Measurements from ENCODE around the gene LRP1B.

Gene LRP1B

GRCh38 chr2:141620372-141620771 lies 510.4 kb downstream of the LRP1B start:
- in situ Hi-C loops (cut with HindIII; ENCODE audit: low pct_unique_long_range_greater_than_20kb, low sequenced_read_pairs): no loop called here
- no peak for TF ChIP-seq JUND (IDR thresholded peaks at IDR 0.05; ENCODE audit: low read depth)
- DNase-seq (ENCODE audit: low read depth in 1 of 2, low spot score in 1 of 2): no peak

GRCh38 chr2:141618457-141618856 lies 512.4 kb downstream of the LRP1B start:
- no peak for DNase-seq (ENCODE audit: low read depth in 1 of 2, low spot score in 1 of 2)
- TF ChIP-seq JUND (IDR thresholded peaks at IDR 0.05; ENCODE audit: low read depth): no peak
- in situ Hi-C loops (cut with HindIII; ENCODE audit: low pct_unique_long_range_greater_than_20kb, low sequenced_read_pairs): no loop called here

GRCh38 chr2:141611981-141612380 lies 518.8 kb downstream of the LRP1B start:
- no peak for DNase-seq (ENCODE audit: low read depth in 1 of 2, low spot score in 1 of 2)
- TF ChIP-seq JUND (IDR thresholded peaks at IDR 0.05; ENCODE audit: low read depth): no peak
- in situ Hi-C loops (cut with HindIII; ENCODE audit: low pct_unique_long_range_greater_than_20kb, low sequenced_read_pairs): no loop called here

- in situ Hi-C loops (cut with HindIII; ENCODE audit: low pct_unique_long_range_greater_than_20kb, low sequenced_read_pairs): no loop called here
- no peak for DNase-seq (ENCODE audit: low read depth in 1 of 2, low spot score in 1 of 2)
These were observed 519.6 kb downstream of the LRP1B start for GRCh38 chr2:141611176-141611571.

GRCh38 chr2:141610564-141611175 lies 520.1 kb downstream of the LRP1B start:
- in situ Hi-C loops (cut with HindIII; ENCODE audit: low pct_unique_long_range_greater_than_20kb, low sequenced_read_pairs): no loop called here
- DNase-seq (ENCODE audit: low read depth in 1 of 2, low spot score in 1 of 2): no peak
- no peak for TF ChIP-seq JUND (IDR thresholded peaks at IDR 0.05; ENCODE audit: low read depth)

More at GRCh38 chr2:141611176-141611571, 519.6 kb downstream of the LRP1B start:
- TF ChIP-seq JUND (IDR thresholded peaks at IDR 0.05; ENCODE audit: low read depth): no peak

- DNase-seq (ENCODE audit: low read depth in 1 of 2, low spot score in 1 of 2): no peak
- in situ Hi-C loops (cut with HindIII; ENCODE audit: low pct_unique_long_range_greater_than_20kb, low sequenced_read_pairs): no loop called here
- no peak for TF ChIP-seq JUND (IDR thresholded peaks at IDR 0.05; ENCODE audit: low read depth)
These were observed 525.7 kb downstream of the LRP1B start for GRCh38 chr2:141605163-141605562.

- in situ Hi-C loops (cut with HindIII; ENCODE audit: low pct_unique_long_range_greater_than_20kb, low sequenced_read_pairs): no loop called here
- no peak for DNase-seq (ENCODE audit: low read depth in 1 of 2, low spot score in 1 of 2)
- TF ChIP-seq JUND (IDR thresholded peaks at IDR 0.05; ENCODE audit: low read depth): no peak
These were observed 529.2 kb downstream of the LRP1B start for GRCh38 chr2:141601511-141602152.

- DNase-seq (ENCODE audit: low read depth in 1 of 2, low spot score in 1 of 2): no peak
- TF ChIP-seq JUND (IDR thresholded peaks at IDR 0.05; ENCODE audit: low read depth): no peak
- in situ Hi-C loops (cut with HindIII; ENCODE audit: low pct_unique_long_range_greater_than_20kb, low sequenced_read_pairs): no loop called here
These were observed 531.1 kb downstream of the LRP1B start for GRCh38 chr2:141599721-141600120.

GRCh38 chr2:141598982-141599381 lies 531.8 kb downstream of the LRP1B start:
- TF ChIP-seq JUND (IDR thresholded peaks at IDR 0.05; ENCODE audit: low read depth): no peak
- DNase-seq (ENCODE audit: low read depth in 1 of 2, low spot score in 1 of 2): no peak
- in situ Hi-C loops (cut with HindIII; ENCODE audit: low pct_unique_long_range_greater_than_20kb, low sequenced_read_pairs): no loop called here

- TF ChIP-seq JUND (IDR thresholded peaks at IDR 0.05; ENCODE audit: low read depth): no peak
- in situ Hi-C loops (cut with HindIII; ENCODE audit: low pct_unique_long_range_greater_than_20kb, low sequenced_read_pairs): no loop called here
- no peak for DNase-seq (ENCODE audit: low read depth in 1 of 2, low spot score in 1 of 2)
These were observed 535.4 kb downstream of the LRP1B start for GRCh38 chr2:141595316-141595920.

GRCh38 chr2:141591787-141592186 lies 539.0 kb downstream of the LRP1B start:
- no peak for TF ChIP-seq JUND (IDR thresholded peaks at IDR 0.05; ENCODE audit: low read depth)
- in situ Hi-C loops (cut with HindIII; ENCODE audit: low pct_unique_long_range_greater_than_20kb, low sequenced_read_pairs): no loop called here
- no peak for DNase-seq (ENCODE audit: low read depth in 1 of 2, low spot score in 1 of 2)

GRCh38 chr2:141590620-141591019 lies 540.2 kb downstream of the LRP1B start:
- in situ Hi-C loops (cut with HindIII; ENCODE audit: low pct_unique_long_range_greater_than_20kb, low sequenced_read_pairs): no loop called here
- TF ChIP-seq JUND (IDR thresholded peaks at IDR 0.05; ENCODE audit: low read depth): no peak
- no peak for DNase-seq (ENCODE audit: low read depth in 1 of 2, low spot score in 1 of 2)

GRCh38 chr2:141589314-141589713 lies 541.5 kb downstream of the LRP1B start:
- no peak for TF ChIP-seq JUND (IDR thresholded peaks at IDR 0.05; ENCODE audit: low read depth)
- in situ Hi-C loops (cut with HindIII; ENCODE audit: low pct_unique_long_range_greater_than_20kb, low sequenced_read_pairs): no loop called here
- DNase-seq (ENCODE audit: low read depth in 1 of 2, low spot score in 1 of 2): no peak

All from T47D (cell line).